Endothelial cell of coronary artery (primary cell): Measurements from ENCODE around the gene SLC4A3. TPM values are rescaled to one million over a fixed set of nuclear protein-coding genes. Genes with fewer than 3 reads are reported as not detected.

Experiments used
- total RNA-seq: library from RNA; depleted of rRNA; stranded (reverse); fragments of >200 nt; gene quantifications from 2 replicates; pipeline ENCODE4 v1.2.3, GENCODE V29; 2014

Gene SLC4A3, protein sequence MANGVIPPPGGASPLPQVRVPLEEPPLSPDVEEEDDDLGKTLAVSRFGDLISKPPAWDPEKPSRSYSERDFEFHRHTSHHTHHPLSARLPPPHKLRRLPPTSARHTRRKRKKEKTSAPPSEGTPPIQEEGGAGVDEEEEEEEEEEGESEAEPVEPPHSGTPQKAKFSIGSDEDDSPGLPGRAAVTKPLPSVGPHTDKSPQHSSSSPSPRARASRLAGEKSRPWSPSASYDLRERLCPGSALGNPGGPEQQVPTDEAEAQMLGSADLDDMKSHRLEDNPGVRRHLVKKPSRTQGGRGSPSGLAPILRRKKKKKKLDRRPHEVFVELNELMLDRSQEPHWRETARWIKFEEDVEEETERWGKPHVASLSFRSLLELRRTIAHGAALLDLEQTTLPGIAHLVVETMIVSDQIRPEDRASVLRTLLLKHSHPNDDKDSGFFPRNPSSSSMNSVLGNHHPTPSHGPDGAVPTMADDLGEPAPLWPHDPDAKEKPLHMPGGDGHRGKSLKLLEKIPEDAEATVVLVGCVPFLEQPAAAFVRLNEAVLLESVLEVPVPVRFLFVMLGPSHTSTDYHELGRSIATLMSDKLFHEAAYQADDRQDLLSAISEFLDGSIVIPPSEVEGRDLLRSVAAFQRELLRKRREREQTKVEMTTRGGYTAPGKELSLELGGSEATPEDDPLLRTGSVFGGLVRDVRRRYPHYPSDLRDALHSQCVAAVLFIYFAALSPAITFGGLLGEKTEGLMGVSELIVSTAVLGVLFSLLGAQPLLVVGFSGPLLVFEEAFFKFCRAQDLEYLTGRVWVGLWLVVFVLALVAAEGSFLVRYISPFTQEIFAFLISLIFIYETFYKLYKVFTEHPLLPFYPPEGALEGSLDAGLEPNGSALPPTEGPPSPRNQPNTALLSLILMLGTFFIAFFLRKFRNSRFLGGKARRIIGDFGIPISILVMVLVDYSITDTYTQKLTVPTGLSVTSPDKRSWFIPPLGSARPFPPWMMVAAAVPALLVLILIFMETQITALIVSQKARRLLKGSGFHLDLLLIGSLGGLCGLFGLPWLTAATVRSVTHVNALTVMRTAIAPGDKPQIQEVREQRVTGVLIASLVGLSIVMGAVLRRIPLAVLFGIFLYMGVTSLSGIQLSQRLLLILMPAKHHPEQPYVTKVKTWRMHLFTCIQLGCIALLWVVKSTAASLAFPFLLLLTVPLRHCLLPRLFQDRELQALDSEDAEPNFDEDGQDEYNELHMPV
- total RNA-seq = 0.27 and 0.38 TPM in 2 replicates

DNA sequence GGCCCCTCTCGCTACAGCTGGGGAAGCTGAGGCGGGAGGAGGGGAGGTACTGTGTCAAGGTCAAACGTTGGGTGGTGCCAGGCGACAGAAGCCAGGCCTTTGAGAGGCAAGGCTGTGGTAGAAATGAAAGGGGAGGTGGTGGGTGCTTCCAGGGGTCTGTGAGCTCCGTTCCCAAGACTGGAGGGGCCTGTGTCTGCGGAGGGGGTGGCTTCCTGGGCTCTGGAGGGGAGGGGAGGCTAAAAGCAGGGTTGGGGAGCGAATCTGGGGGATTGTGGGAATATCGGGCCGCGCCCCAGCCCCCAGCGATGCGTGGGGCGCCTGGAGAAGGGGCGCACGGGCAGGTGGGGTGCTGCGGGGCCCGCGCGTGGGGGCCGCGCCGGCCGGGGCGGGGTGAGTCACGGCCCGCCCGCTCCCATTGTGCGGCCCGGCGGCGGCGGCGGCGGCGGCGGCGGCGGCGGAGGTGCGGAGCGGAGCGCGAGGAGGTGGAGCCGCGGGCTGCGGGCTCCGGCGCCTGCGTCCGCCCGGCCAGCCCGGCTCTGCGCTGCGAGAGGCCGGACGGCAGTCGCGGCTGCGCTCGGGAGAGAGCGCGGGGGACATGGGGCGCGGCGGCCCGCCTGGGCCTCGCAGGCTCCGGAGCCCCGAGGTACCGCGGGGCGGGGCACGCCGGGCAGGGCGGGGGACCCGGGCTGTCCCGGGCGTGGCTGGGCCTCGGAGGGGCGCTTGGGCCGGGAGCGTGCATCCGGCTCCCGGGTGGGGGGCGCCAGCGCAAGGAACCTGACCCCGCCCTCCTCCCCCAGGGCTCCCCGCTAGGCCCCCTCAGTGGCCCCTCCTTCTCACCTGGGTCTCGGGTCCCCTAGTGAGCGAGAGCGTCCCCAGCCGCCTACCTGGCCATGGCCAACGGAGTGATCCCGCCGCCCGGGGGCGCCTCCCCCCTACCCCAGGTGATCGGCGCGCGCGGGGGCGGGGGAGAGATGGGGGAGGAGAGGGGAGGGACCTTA lies at the start of gene SLC4A3:
Gene SLC4A3, plus strand, starts transcription at position 528 of the 998 bp plus-strand sequence. Its CDS starts 363 bp downstream, at position 891.

DNA sequence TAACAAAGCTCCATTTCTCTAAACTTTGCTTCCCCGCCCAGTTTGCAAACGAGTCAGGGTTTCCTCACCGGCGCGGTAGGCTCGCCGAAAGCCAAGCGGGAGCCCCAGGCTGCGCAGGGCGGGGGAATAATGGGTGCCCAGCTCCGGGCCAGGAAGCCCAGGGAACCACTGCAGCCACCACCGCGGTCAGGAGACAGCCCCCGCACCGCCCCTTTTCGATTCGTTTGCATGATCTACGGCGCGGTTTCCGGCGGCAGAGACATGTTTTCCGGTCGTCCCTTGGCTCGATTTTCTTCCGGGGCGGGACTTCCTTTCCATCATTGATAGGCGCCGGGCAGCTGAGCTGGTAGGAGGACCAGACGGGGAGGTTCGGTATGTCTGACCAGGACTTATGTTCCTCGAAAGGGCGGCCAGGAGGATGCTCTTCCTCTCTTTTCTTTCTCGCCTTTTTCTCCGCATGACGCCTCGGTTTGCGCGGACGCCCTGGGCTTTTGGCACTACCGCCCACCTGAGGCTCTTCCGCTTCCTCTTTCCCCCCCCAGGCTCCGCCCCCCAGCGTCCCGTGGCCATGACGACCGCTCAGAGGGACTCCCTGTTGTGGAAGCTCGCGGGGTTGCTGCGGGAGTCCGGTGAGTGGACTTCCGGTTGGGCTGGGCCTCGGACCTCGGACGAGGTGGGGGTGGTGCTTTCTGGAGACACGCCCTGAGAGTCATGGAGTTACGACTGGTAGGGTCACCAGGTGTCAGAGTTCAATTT lies 29.7 kb upstream of the SLC4A3 start, which contains the start of gene STK11IP:
Gene STK11IP, plus strand, starts transcription at position 306 of the 756 bp plus-strand sequence. Its CDS starts 263 bp downstream, at position 569.

Other genes with a start within 250 kb of the SLC4A3 start
- gene DNPEP, start 239.7 kb upstream of the SLC4A3 start, total RNA-seq = 42.4 and 44.0 TPM in 2 replicates
- gene DES, start 209.3 kb upstream of the SLC4A3 start, total RNA-seq = not detected in 2 replicates
- 0.63 and 4.2 TPM in 2 replicates for gene SPEG, start 192.8 kb upstream of the SLC4A3 start, total RNA-seq
- gene GMPPA, start 128.7 kb upstream of the SLC4A3 start, total RNA-seq = 38.0 and 45.6 TPM in 2 replicates
- not detected in 2 replicates for gene ASIC4, start 113.1 kb upstream of the SLC4A3 start, total RNA-seq
- 0.72 and 29.2 TPM in 2 replicates for gene CHPF, start 83.8 kb upstream of the SLC4A3 start, total RNA-seq
- gene TMEM198, start 83.6 kb upstream of the SLC4A3 start, total RNA-seq = 0.09 TPM in 1 of 2 replicates, not detected in the other
- gene OBSL1, start 56.1 kb upstream of the SLC4A3 start, total RNA-seq = 16.5 and 22.0 TPM in 2 replicates
- 0.09 and 0.19 TPM in 2 replicates for gene INHA, start 55.3 kb upstream of the SLC4A3 start, total RNA-seq
- gene STK11IP, start 29.8 kb upstream of the SLC4A3 start, total RNA-seq = 9.7 and 11.2 TPM in 2 replicates